Thoracic aorta (tissue), 2 donors: ENCODE measurements around the gene VWA2. TPM values are rescaled to one million over a fixed set of nuclear protein-coding genes. Genes with fewer than 3 reads are reported as not detected.

Experiments
- ATAC-seq: fragments of 150-250 bp; one replicate; pipeline ENCODE4 v1.8.0; 2017; ENCODE audit warnings: low read depth; ENCODE audit not compliant: insufficient number of reproducible peaks, low FRiP score
- DNase-seq: peaks from one replicate; pipeline ENCODE4 v3.0.0-alpha.2; 2020; ENCODE audit warnings: low spot score
- H3K27ac ChIP-seq, 2 donors: fragments of 200-600 bp; sonication (generic); 1 replicate in 1 of 2; 2 replicates in 1 of 2; pipeline ENCODE4 v1.5.1; 2016; ENCODE audit warnings: mild to moderate bottlenecking in 2 of 2, moderate library complexity in 2 of 2
- H3K27me3 ChIP-seq: fragments of 200-600 bp; sonication (generic); replicated peaks from 2 replicates; pipeline ENCODE4 v1.6.0; 2016; ENCODE audit warnings: mild to moderate bottlenecking; ENCODE audit not compliant: insufficient read depth
- H3K36me3 ChIP-seq: fragments of 200-600 bp; sonication (generic); one replicate; pipeline ENCODE4 v1.5.1; 2016
- H3K4me1 ChIP-seq, 2 donors: fragments of 200-600 bp; sonication (generic); 1 replicate in 1 of 2; 2 replicates in 1 of 2; pipeline versions ENCODE4 v1.5.1 to v1.6.0; 2016; ENCODE audit warnings: low read depth in 2 of 2, mild to moderate bottlenecking in 1 of 2; ENCODE audit not compliant: control insufficient read depth in 1 of 2
- H3K4me3 ChIP-seq: fragments of 200-600 bp; sonication (generic); 2 replicates; pipeline ENCODE4 v1.5.1; 2016; ENCODE audit warnings: mild to moderate bottlenecking
- H3K9me3 ChIP-seq: fragments of 200-600 bp; sonication (generic); 2 replicates; pipeline ENCODE4 v1.5.1; 2016
- total RNA-seq, 2 donors: library from RNA; depleted of rRNA; stranded (reverse); fragments of >200 nt; gene quantifications; one replicate each; pipeline versions ENCODE4 v1.1.0 to v1.2.3, GENCODE V29; 2016
- TF ChIP-seq, protein P1 (sequence below): fragments of 200-600 bp; sonication (generic); IDR thresholded peaks from one replicate; pipeline ENCODE4 v1.5.1; 2019; ENCODE audit warnings: antibody characterized with exemption

The VWA2 gene
- total RNA-seq, 2 donors from 2014 or later = 0.28 TPM; not detected in 1

DNA sequence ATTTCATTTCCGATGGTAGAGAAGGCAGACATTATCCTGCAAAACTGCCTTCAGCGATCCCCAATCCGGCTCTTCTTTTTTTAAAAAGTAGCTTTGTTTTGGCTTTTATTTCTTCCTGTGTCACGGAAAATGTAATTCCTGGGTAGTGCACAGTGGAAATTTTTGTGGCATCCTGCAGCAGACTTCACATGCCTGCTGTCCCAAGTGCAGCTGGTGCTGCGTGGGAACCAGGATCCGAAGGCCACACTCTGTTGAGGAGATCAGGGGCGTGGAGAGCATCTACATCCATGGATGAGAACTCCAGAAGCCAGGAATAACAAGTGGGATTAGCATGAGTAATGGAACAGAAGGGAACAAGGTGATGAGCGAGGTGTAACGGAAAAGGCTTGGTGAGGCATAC, 4.6 kb downstream of the VWA2 start:
- H3K4me1 ChIP-seq = peaks cover 7 to 10% of the 10 kb centered on the region in 2 donors
- no peak for DNase-seq
- H3K27me3 ChIP-seq = no peaks in the 10 kb centered on the region
- no peak for ATAC-seq
- TF ChIP-seq, protein P1, sequence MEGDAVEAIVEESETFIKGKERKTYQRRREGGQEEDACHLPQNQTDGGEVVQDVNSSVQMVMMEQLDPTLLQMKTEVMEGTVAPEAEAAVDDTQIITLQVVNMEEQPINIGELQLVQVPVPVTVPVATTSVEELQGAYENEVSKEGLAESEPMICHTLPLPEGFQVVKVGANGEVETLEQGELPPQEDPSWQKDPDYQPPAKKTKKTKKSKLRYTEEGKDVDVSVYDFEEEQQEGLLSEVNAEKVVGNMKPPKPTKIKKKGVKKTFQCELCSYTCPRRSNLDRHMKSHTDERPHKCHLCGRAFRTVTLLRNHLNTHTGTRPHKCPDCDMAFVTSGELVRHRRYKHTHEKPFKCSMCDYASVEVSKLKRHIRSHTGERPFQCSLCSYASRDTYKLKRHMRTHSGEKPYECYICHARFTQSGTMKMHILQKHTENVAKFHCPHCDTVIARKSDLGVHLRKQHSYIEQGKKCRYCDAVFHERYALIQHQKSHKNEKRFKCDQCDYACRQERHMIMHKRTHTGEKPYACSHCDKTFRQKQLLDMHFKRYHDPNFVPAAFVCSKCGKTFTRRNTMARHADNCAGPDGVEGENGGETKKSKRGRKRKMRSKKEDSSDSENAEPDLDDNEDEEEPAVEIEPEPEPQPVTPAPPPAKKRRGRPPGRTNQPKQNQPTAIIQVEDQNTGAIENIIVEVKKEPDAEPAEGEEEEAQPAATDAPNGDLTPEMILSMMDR = no peak
- H3K9me3 ChIP-seq = no peaks in the 10 kb centered on the region
- H3K4me3 ChIP-seq = no peak overlapping the region
- H3K36me3 ChIP-seq = no peaks in the 10 kb centered on the region
- H3K27ac ChIP-seq = no peak overlapping the region

- peaks cover 5 to 6% of the 10 kb centered on the region in 2 donors for H3K4me1 ChIP-seq
- no peaks in the 10 kb centered on the region for H3K9me3 ChIP-seq
- no peak overlapping the region for H3K4me3 ChIP-seq
- DNase-seq (no peak), ATAC-seq (no peak)
- no peaks in the 10 kb centered on the region for H3K36me3 ChIP-seq
- H3K27me3 ChIP-seq = no peaks in the 10 kb centered on the region
- TF ChIP-seq, protein P1 = no peak
- no peak overlapping the region for H3K27ac ChIP-seq
Observed at GRCh38 chr10:114244126-114244525, 5.1 kb downstream of the VWA2 start.

DNA sequence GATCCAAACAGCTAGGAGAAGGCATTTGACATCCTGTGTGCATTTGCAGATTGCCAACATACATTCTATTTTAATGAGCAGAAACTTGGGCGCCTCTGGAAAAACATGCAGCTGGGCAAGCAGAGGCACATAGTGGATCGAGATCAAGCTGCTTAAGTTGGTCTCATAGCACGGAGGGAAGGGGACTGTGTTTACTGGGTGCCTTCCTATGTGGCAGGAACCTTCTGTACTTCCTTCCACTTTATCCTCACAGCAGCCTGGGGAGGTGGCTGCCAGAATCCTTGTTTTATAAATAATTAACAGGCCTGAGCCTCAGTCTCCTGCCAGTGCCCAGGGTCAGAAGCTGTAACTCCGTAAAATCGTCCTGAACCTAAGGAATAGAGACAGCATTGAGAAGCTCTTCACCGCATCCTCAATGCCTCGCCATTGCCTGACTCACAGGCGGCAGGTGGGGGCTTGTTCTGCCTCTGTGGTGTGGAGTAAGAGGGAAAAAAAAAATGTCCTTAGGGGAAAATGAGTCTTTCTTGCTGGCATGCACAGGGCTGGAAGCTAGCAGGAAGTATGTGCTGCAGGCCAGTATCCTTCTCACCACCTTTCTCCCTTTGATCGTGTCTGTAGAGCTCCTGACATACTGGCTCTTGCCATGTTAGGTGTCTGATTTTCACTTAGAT, 6.2 kb downstream of the VWA2 start:
- H3K27me3 ChIP-seq = no peaks in the 10 kb centered on the region
- no peak overlapping the region for H3K27ac ChIP-seq
- no peak overlapping the region for H3K4me3 ChIP-seq
- TF ChIP-seq, protein P1 = no peak
- ATAC-seq (no peak), DNase-seq (no peak)
- H3K36me3 ChIP-seq = no peaks in the 10 kb centered on the region
- no peaks in the 10 kb centered on the region for H3K4me1 ChIP-seq
- no peaks in the 10 kb centered on the region for H3K9me3 ChIP-seq

DNA sequence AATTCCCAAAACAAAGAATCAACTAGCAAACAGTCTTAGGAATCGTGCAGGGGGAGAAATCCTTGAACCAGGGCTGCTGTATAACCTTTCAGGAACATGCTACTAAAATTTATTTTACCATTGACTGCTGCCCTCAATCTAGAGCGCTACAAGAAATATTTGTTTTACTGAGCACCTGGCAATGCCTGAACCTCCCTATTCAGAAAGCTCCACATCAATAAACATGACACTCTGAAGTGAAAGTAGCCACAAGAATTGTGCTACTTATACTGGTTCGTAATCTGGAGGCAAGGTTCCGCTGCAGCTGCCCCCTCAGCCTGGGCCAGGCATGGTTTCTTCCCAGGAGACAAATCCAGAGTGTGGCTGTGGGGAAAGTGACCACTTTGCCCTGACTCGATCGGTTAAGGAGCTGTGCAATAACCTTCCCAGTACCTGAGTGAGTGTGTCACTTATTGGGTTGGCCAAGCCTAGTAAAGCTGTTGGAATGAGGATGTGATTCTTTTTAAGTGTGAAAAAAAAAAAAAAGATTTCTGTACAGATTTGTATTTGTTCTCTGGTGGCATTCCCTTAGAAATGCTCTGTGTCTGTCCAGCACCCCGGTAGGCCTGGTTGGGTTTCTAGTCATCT, 7.7 kb downstream of the VWA2 start:
- ATAC-seq = no peak
- no peak overlapping the region for H3K27ac ChIP-seq

DNA sequence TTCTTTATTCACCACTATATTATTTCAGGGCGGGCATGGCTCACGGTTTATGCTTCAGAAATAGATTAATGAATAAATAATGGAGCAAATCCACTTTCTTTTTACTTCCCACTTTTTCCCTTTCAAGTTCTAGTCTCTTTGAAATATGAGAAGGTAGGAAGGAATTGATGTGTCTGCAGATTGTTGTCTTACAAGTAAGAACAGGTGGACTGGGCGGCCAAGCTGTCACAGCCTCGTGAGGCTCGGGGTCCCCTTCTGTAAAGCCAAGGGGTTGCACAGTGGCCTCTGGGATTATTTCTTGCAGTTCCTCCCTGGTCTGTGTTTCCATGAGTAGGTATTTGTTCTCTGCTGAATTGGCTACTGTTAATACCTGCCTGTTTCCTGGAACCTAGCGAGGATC, 11.2 kb downstream of the VWA2 start:
- no peak overlapping the region for H3K27ac ChIP-seq
- H3K9me3 ChIP-seq = no peaks in the 10 kb centered on the region
- no peak for ATAC-seq
- TF ChIP-seq, protein P1 = no peak
- no peaks in the 10 kb centered on the region for H3K4me1 ChIP-seq
- no peak for DNase-seq
- H3K4me3 ChIP-seq = no peak overlapping the region
- H3K36me3 ChIP-seq = no peaks in the 10 kb centered on the region
- no peaks in the 10 kb centered on the region for H3K27me3 ChIP-seq

More for the DNA sequence above, 7.7 kb downstream of the VWA2 start:
- H3K9me3 ChIP-seq = no peaks in the 10 kb centered on the region
- no peak overlapping the region for H3K4me3 ChIP-seq
- no peaks in the 10 kb centered on the region for H3K27me3 ChIP-seq
- H3K36me3 ChIP-seq = no peaks in the 10 kb centered on the region
- DNase-seq = no peak
- no peaks in the 10 kb centered on the region for H3K4me1 ChIP-seq
- TF ChIP-seq, protein P1 = no peak
